Stimulated activated CD8-positive, alpha-beta memory T cell treated with anti-CD3 and anti-CD28 coated beads, Interleukin-7, amount 100 ng/mL, for 48 hours (primary cell): ENCODE results near the gene CLDN22.

ENCODE experiments used
- DNase-seq, 2 donors: peaks; one replicate each; pipeline ENCODE4 v3.0.0-alpha.2; 2020; ENCODE audit warnings: low read depth in 1 of 2; ENCODE audit errors: extremely low read depth in 1 of 2

Gene CLDN22

DNA sequence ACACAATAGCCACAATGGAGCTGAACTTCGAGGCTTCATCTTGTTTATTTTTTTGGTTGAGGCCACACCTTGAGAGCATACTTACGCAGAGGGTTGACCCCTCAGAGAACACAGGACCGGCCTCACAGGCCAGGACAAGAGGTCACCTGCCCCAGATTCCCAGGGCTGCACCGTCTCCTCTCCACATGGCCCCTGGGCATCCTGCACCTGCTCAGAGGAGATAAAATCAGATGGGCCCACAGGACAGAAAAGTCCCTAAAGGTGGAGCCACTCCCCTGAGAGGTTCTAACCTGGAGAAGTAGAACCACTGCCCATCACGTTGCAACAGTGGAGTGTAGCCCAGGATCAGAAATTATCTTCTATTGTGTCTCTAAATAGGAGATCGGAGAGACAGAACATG lies 3.2 kb upstream of the CLDN22 start:
- DNase-seq = no peak

DNA sequence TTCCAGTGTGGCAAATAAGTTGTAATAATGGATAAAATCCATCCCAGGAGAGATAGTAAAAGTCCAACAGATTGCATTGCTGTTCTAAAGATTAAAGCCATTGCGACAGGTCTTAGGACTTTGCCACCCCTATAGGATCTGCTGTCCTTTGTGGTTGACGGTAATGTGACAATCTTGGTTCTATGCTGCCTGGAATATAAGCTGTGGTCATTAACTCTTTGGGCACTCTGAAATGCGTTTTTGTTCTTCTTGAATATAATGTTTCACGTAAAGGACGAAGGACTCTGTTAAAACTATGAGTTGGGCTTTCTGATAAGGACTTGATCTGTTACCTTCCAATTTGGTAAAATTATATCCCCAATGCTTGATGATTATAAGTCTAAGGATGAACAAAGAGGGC lies 2.2 kb upstream of the CLDN22 start, which contains the start of gene CLDN24:
TSS of gene CLDN24 (minus strand) at position 101 of the 400 bp plus-strand sequence. CDS start at position 101, 0 bp downstream.
- no peak for DNase-seq

DNA sequence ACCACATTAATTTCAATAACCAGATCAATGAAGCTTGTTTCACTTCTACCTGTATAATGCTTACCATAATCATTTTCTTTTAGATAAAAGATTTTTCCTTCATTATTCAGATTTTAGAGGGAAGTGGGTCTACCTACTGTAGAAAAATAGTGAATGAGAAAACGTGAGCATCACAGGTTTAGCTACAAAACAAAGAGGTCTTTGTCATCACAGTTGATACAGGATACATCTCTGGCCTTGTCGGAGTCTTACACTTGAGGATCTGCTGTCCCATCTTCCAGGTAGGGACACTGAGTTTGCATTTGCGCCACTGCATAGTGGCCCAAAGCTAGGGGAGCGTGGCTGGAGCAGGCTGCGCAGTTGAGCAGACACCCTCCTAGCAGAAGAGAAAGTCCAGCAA lies 1.4 kb upstream of the CLDN22 start:
- no peak for DNase-seq

GRCh38 chr4:183321079-183321478 lies 1.0 kb upstream of the CLDN22 start:
- no peak for DNase-seq

- DNase-seq = no peak
Observed at GRCh38 chr4:183318656-183319055, 1.4 kb downstream of the CLDN22 start.

- no peak for DNase-seq
Observed at GRCh38 chr4:183314806-183315205, 5.3 kb downstream of the CLDN22 start.

GRCh38 chr4:183314336-183314735 lies 5.7 kb downstream of the CLDN22 start:
- no peak for DNase-seq

GRCh38 chr4:183312841-183313240 lies 7.2 kb downstream of the CLDN22 start:
- DNase-seq = no peak

GRCh38 chr4:183306811-183307210 lies 13.3 kb downstream of the CLDN22 start:
- DNase-seq = no peak

DNA sequence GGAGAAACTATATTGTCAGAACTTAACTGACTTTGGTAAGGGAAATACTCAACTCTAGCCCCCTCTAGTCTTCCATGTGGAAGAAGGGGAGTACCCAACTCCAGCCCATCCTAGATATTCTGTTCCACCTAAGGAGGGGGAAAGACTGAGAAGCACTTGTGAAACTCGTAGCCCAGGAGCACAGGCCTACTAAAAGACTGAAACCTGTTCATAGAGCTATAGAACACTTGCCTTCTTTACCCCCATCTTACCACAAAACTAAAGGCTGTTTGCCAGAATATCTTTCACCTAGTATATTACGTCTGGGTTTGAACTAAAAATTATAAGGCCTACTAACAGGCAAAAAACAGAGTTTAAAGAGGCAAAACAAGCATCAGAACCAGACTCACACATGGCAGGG lies 15.5 kb downstream of the CLDN22 start:
- DNase-seq = no peak

DNA sequence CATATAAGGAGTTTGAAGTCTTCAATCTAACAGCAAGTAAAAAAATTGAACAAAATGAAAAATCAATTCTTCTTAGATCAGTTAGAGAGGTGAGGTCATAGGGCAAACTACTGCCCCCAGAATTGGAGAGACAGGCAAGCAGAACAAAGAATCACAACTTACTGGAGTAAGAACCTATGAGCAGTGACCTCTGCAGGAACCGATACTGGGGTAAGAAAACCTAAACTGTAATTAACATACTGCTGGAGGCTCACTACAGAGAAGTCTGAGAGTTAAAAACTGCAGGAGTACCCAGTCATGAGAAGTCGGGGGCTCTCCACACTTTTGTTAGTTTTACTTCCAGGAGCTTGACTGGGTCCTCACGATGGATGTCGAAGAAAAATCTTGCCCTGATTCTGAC lies 16.0 kb downstream of the CLDN22 start:
- no peak for DNase-seq

DNA sequence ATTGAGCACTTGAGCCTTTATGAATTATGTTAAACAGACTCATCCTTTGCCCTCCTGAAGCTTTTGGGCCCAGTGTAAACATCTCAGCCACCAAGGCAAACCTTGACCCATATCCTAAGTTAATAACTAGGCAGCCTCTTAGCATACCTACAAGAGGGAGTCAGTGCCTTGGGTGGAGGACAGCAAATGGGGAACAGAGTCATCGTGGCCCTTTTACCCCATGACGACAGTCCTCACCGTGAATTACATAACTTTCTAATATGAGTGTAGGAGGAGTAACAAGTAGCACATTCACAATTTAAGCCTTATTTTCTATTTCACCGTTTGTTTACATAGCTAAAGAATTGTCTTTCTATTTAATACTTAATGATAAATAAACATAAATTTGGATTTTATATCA lies 16.8 kb downstream of the CLDN22 start:
- no peak for DNase-seq

GRCh38 chr4:183300655-183301054 lies 19.4 kb downstream of the CLDN22 start:
- DNase-seq = no peak

GRCh38 chr4:183300070-183300469 lies 20.0 kb downstream of the CLDN22 start:
- no peak for DNase-seq

DNA sequence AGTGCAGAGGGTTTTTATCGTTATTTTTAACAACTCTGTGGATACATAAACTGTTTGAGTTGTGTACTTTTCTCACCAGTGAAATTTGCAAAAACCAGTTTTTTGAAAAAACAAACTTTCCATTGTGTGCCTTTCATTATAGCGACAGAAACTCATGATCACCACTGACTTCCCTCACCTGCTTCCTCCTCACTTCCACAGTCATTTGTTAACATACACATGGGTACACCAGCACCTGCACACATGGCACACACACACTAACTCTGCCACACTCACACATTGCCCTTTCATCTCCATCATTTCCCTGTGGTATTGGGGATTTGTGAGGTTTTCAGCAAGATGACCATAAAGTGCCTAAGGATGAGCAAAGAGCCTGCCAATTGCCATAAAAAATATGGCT lies 20.6 kb downstream of the CLDN22 start:
- DNase-seq = no peak

DNA sequence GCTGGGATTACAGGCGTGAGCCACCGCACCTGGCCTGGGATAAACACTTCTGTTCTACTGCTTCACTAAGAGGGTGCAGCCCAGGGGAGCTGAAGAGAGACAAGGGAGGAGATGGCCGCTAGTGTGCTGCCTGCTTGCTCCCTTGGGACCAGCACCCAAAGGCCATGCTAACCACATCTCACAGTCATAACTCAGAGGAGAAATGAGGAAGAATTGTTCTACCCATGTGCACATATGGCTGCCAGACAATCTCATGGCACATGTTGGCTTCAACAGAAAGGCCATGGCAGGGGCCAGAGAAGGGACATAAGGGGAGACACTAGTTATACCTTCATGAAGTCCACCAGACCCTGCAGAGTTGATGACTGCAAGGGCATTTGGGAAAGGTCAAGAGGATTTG lies 22.4 kb downstream of the CLDN22 start:
- DNase-seq = no peak

GRCh38 chr4:183295711-183296110 lies 24.4 kb downstream of the CLDN22 start:
- DNase-seq = no peak

GRCh38 chr4:183291070-183291469 lies 29.0 kb downstream of the CLDN22 start:
- DNase-seq = no peak

- DNase-seq = no peak
Observed at GRCh38 chr4:183289688-183290087, 30.4 kb downstream of the CLDN22 start.

- no peak for DNase-seq
Observed at GRCh38 chr4:183288955-183289354, 31.1 kb downstream of the CLDN22 start.

DNA sequence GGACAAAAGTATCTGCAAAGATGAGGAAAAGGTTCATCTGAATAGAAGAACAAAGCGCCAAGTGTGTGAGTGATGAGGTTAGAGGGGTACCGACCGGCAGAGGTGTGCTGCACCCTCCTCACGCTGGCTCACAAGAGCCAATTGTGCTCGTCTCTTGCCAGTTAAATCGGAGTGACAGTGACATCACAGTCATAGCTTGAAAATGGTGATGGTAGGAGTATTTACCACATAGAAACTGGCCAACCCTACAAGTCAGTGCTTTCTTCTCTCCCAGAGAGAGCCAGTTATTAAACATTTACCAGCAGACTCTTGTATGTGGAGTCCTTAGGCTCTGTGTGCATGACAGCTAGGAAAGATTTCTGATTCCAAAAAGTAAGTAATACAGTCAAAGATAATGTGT lies 32.4 kb downstream of the CLDN22 start:
- no peak for DNase-seq

- DNase-seq = no peak
Observed at GRCh38 chr4:183287309-183287659, 32.8 kb downstream of the CLDN22 start.

GRCh38 chr4:183286590-183287308 lies 33.3 kb downstream of the CLDN22 start:
- no peak for DNase-seq
